Left ventricle myocardium inferior (tissue), 1 donor: ENCODE measurements around the gene HAUS5. TPM values are rescaled to one million over a fixed set of nuclear protein-coding genes. Genes with fewer than 3 reads are reported as not detected.

Experiments
- DNase-seq: peaks from one replicate; pipeline ENCODE4 v3.0.0-alpha.2; 2020
- H3K27ac ChIP-seq: fragments of 200-600 bp; replicated peaks from 2 replicates; pipeline ENCODE4 v1.8.0; 2021
- H3K27me3 ChIP-seq: fragments of 200-600 bp; 2 replicates; pipeline ENCODE4 v1.8.0; 2021; ENCODE audit warnings: low read depth
- H3K36me3 ChIP-seq: fragments of 200-600 bp; 2 replicates; pipeline ENCODE4 v1.8.0; 2021
- H3K4me1 ChIP-seq: fragments of 200-600 bp; 2 replicates; pipeline ENCODE4 v1.8.0; 2021
- H3K4me3 ChIP-seq: fragments of 200-600 bp; 2 replicates; pipeline ENCODE4 v1.8.0; 2021; ENCODE audit warnings: mild to moderate bottlenecking, moderate library complexity
- H3K9me3 ChIP-seq: fragments of 200-600 bp; replicated peaks from 2 replicates; pipeline ENCODE4 v1.8.0; 2021
- CTCF ChIP-seq: fragments of 200-600 bp; IDR thresholded peaks from 2 replicates; pipeline ENCODE4 v1.8.0; 2021; ENCODE audit warnings: antibody characterized with exemption, mild to moderate bottlenecking, borderline replicate concordance
- intact Hi-C: fragments of 100-400 bp; cut with micrococcal nuclease; formaldehyde crosslinking; loops from one replicate; pipeline ENCODE4 v1.11.0; 2022
- total RNA-seq: library from RNA; stranded (reverse); fragmentation: NEBNext Ultra II Directional; extraction: Animal tissue kit (Norgen Biotek cat#: 25700); gene quantifications from one replicate; pipeline ENCODE4 v1.2.1, GENCODE V29; 2021
- donor health status: DM: no; HTN: yes; CAD: no; lungs with severe emphysema.

Gene HAUS5
- total RNA-seq, 1 donor from 2014 or later = 3.7 TPM

GRCh38 chr19:35619290-35619923 is 6.9 kb downstream of the HAUS5 start:
- no peaks in the 10 kb centered on the region for H3K36me3 ChIP-seq
- H3K4me3 ChIP-seq = no peak overlapping the region
- DNase-seq = no peak
- no peaks in the 10 kb centered on the region for H3K4me1 ChIP-seq
- intact Hi-C loops = no loop called here
- no peak for TF ChIP-seq CTCF
- H3K9me3 ChIP-seq = no peaks in the 10 kb centered on the region
- no peak overlapping the region for H3K27ac ChIP-seq
- H3K27me3 ChIP-seq = no peaks in the 10 kb centered on the region

- Histone ChIP-seq H3K36me3 (no peaks in the 10 kb centered on the region), H3K27ac (no peak overlapping the region), H3K4me3 (no peak overlapping the region), H3K27me3 (no peaks in the 10 kb centered on the region), H3K4me1 (no peaks in the 10 kb centered on the region), H3K9me3 (no peaks in the 10 kb centered on the region)
- intact Hi-C loops = no loop called here
- no peak for DNase-seq
- TF ChIP-seq CTCF = no peak
Observed at GRCh38 chr19:35620001-35620400, 7.5 kb downstream of the HAUS5 start.

GRCh38 chr19:35621708-35622107 is 9.2 kb downstream of the HAUS5 start:
- no peak for TF ChIP-seq CTCF
- Histone ChIP-seq H3K9me3 (no peaks in the 10 kb centered on the region), H3K4me3 (no peak overlapping the region), H3K4me1 (no peaks in the 10 kb centered on the region), H3K27ac (no peak overlapping the region), H3K36me3 (no peaks in the 10 kb centered on the region), H3K27me3 (no peaks in the 10 kb centered on the region)
- intact Hi-C loops = no loop called here
- no peak for DNase-seq

- H3K9me3 ChIP-seq = no peaks in the 10 kb centered on the region
- H3K27ac ChIP-seq = no peak overlapping the region
- intact Hi-C loops = no loop called here
- H3K36me3 ChIP-seq = no peaks in the 10 kb centered on the region
- TF ChIP-seq CTCF = no peak
- H3K4me1 ChIP-seq = peaks cover 1% of the 10 kb centered on the region
- no peak for DNase-seq
- no peak overlapping the region for H3K4me3 ChIP-seq
- H3K27me3 ChIP-seq = no peaks in the 10 kb centered on the region
Observed at GRCh38 chr19:35622750-35623149, 10.2 kb downstream of the HAUS5 start.

GRCh38 chr19:35623327-35624010 is 10.9 kb downstream of the HAUS5 start:
- H3K9me3 ChIP-seq = no peaks in the 10 kb centered on the region
- no peak for TF ChIP-seq CTCF
- H3K27ac ChIP-seq = no peak overlapping the region
- no peaks in the 10 kb centered on the region for H3K36me3 ChIP-seq
- DNase-seq = no peak
- no peak overlapping the region for H3K4me3 ChIP-seq
- intact Hi-C loops = no loop called here
- H3K4me1 ChIP-seq = peaks cover 8% of the 10 kb centered on the region
- no peaks in the 10 kb centered on the region for H3K27me3 ChIP-seq
